Putamen (tissue), 1 donor: Measurements from ENCODE around the gene CCNB3.

ENCODE experiments used
- DNase-seq: peaks from one replicate; pipeline ENCODE4 v3.0.0-alpha.2; 2016; ENCODE audit warnings: low spot score

Gene CCNB3

DNA sequence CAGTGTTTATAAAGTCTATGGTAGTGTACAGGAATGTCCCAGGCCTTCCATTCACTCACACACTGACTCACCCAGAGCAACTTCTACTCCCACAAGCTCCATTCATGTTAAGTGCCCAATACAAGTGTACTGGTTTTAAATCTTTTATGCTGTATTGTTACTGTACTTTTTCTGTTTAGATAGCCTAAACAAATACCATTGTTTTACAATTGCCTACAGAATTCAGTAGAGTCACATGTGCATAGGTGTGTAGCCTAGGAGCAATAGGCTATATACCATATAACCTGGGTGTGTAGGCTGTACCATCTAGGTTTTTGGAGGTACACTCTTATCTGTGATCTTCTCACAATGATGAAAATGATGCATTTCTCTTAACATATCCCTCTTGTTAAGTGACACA lies 139.4 kb downstream of the CCNB3 start:
- DNase-seq, result no peak

GRCh38 chrX:50372966-50373365 lies 168.4 kb downstream of the CCNB3 start:
- no peak for DNase-seq

DNA sequence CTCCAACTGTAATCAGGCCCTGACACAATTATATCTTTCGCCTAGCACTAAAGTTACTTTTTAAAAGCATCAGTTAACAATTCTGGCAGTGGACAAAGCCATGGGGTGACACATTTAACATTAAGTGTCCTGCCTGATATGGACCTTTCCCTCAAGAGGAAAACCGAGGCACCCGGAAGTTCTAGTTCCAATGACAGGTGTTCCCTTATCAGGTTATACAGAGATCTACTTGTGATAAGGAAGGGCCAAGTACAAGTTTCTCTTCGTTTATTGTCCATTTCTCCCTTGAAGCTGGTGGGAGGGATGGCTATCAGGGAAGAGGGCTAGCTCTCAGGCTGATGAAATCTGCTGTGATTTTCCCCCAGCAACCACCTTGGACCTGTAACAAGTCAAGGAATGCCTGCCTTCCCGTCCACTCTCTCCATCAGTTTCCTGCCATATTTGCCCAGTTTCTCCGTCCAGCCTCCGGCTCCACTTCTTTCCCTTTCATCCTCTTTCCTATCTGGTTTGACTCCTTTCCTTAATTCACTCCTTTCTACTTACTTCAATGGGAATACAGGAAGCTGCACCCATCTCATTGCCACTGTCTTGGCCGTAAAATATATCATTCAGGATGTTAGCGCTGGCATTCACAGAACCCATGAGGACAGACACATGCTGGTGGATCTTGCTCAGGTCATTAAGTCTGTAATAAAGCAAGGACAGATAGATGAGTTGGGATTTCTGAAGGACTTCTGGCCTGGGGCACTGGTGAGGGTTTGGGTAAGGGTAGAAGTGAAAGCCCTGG lies 171.1 kb downstream of the CCNB3 start:
- no peak for DNase-seq

GRCh38 chrX:50381729-50382415 lies 177.3 kb downstream of the CCNB3 start:
- DNase-seq, result no peak

DNA sequence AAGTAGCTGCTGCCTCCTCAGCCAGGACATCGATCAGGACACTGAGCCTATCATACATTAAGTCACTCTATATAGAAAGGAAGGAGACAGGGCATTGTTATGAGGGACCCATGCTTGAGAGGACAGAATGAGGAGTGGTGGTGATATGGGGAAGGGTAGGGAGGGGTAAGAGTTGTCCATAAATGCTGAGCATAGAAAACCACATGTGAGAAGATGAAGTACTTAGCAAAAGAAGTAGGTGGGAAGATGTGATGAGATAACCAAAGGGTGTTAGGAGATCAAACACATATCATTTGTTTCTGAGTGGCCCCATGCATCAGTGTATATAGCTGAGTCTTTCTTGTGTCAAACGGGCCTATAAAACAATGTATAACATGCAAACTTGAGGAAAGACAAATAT lies 182.0 kb downstream of the CCNB3 start:
- no peak for DNase-seq

DNA sequence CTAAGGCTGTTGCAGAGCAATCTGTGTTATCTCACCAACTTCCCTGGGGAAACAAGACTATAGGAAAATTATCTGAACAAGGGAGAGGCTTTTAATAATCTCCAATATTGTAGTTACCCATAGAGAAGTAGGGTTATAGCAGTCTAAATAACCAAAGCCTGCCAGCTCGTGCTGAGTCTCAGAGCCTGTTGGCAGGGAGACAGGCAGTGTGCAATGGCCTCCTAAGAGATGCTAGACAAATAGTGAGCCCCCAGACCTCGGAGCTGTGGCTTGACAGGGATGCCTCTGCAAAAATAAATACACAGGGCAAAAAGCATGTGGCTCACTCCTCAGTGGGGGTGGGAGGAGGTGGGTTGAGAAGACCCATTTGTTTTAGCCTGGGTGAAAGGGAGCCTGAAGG lies 189.3 kb downstream of the CCNB3 start:
- DNase-seq, result no peak
